HepG2 (cell line): ENCODE measurements around the gene DHX8. TPM values are rescaled to one million over a fixed set of nuclear protein-coding genes. Genes with fewer than 3 reads are reported as not detected.

Experiments used
- CAMTA2 ChIP-seq: sonication (generic); formaldehyde crosslinking; IDR thresholded peaks from 2 replicates; pipeline ENCODE4 v1.4.0; 2020; ENCODE audit warnings: mild to moderate bottlenecking, missing genetic modification reagents, borderline replicate concordance
- ELF3 ChIP-seq: IDR thresholded peaks from 2 replicates; pipeline ENCODE4 v1.6.1; 2016; ENCODE audit warnings: missing genetic modification reagents, missing compliant biosample characterization
- ELK4 ChIP-seq: sonication (generic); formaldehyde crosslinking; IDR thresholded peaks from 2 replicates; pipeline ENCODE4 v1.9.0; 2021; ENCODE audit warnings: missing genetic modification reagents, borderline replicate concordance
- JDP2 ChIP-seq: sonication (generic); formaldehyde crosslinking; IDR thresholded peaks from 2 replicates; pipeline ENCODE4 v1.8.1; 2022; ENCODE audit warnings: missing genetic modification reagents, borderline replicate concordance
- NR2C2 ChIP-seq: sonication (generic); formaldehyde crosslinking; IDR thresholded peaks from 2 replicates; pipeline ENCODE4 v1.4.0; 2020; ENCODE audit warnings: missing genetic modification reagents, mild to moderate bottlenecking, moderate library complexity, borderline replicate concordance
- PCBP1 ChIP-seq: fragments of 200-400 bp; formaldehyde crosslinking; IDR thresholded peaks from 2 replicates; pipeline ENCODE4 v1.6.1; 2017; ENCODE audit warnings: mild to moderate bottlenecking, low read depth, low read length, borderline replicate concordance
- RFX3 ChIP-seq: IDR thresholded peaks from 2 replicates; pipeline ENCODE4 v1.6.1; 2016; ENCODE audit warnings: missing biosample characterization, missing genetic modification reagents
- SMC3 ChIP-seq: IDR thresholded peaks from 2 replicates; pipeline ENCODE4 v1.6.1; 2011; ENCODE audit warnings: low read length, improper control_type of control experiment
- SNRNP70 ChIP-seq: fragments of 200-400 bp; formaldehyde crosslinking; IDR thresholded peaks from 2 replicates; pipeline ENCODE4 v1.6.1; 2017; ENCODE audit warnings: mild to moderate bottlenecking, low read depth, low read length, moderate library complexity
- SOX5 ChIP-seq: IDR thresholded peaks from 2 replicates; pipeline ENCODE4 v1.6.1; 2016; ENCODE audit warnings: borderline replicate concordance
- TFDP1 ChIP-seq: IDR thresholded peaks from 2 replicates; pipeline ENCODE4 v1.6.1; 2016; ENCODE audit warnings: missing compliant biosample characterization, missing genetic modification reagents, borderline replicate concordance
- ZBTB10 ChIP-seq: sonication (generic); formaldehyde crosslinking; IDR thresholded peaks from 2 replicates; pipeline ENCODE4 v1.4.0; 2020; ENCODE audit warnings: missing genetic modification reagents, borderline replicate concordance
- ZNF296 ChIP-seq: sonication (generic); formaldehyde crosslinking; conservative IDR thresholded peaks from 2 replicates; pipeline ENCODE4 v1.5.0; 2020; ENCODE audit warnings: mild to moderate bottlenecking, missing genetic modification reagents
- ZNF317 ChIP-seq: sonication (generic); formaldehyde crosslinking; IDR thresholded peaks from 2 replicates; pipeline ENCODE4 v1.5.0; 2020; ENCODE audit warnings: mild to moderate bottlenecking, missing genetic modification reagents
- ZNF496 ChIP-seq: sonication (generic); formaldehyde crosslinking; IDR thresholded peaks from 2 replicates; pipeline ENCODE4 v1.8.1; 2023; ENCODE audit warnings: mild to moderate bottlenecking, moderate library complexity, missing genetic modification reagents; ENCODE audit not compliant: insufficient replicate concordance
- ZNF510 ChIP-seq: sonication (generic); formaldehyde crosslinking; IDR thresholded peaks from 2 replicates; pipeline ENCODE4 v1.4.0; 2020; ENCODE audit warnings: low read depth, mild to moderate bottlenecking, missing genetic modification reagents
- ZNF652 ChIP-seq: IDR thresholded peaks from 2 replicates; pipeline ENCODE4 v1.6.1; 2016; ENCODE audit warnings: low read depth, borderline replicate concordance
- ZNF670 ChIP-seq: sonication (generic); formaldehyde crosslinking; IDR thresholded peaks from 2 replicates; pipeline ENCODE4 v1.8.0; 2022; ENCODE audit warnings: mild to moderate bottlenecking, missing genetic modification reagents, borderline replicate concordance
- ZNF7 ChIP-seq: IDR thresholded peaks from 2 replicates; pipeline ENCODE4 v1.6.1; 2016; ENCODE audit warnings: missing biosample characterization, missing genetic modification reagents
- ZNF775 ChIP-seq: sonication (generic); formaldehyde crosslinking; IDR thresholded peaks from 2 replicates; pipeline ENCODE4 v1.4.0; 2020; ENCODE audit warnings: missing genetic modification reagents, mild to moderate bottlenecking, moderate library complexity, borderline replicate concordance
- ZSCAN22 ChIP-seq: sonication (generic); formaldehyde crosslinking; IDR thresholded peaks from 2 replicates; pipeline ENCODE4 v1.4.0; 2020; ENCODE audit warnings: mild to moderate bottlenecking, missing genetic modification reagents
- polyA plus RNA-seq, 8 experiments: library from polyadenylated mRNA; depleted of rRNA in 3 of 8; stranded (reverse) in 7 of 8; unstranded in 1 of 8; fragments of >200 nt; fragmentation: Illumina TruSeq in 4 of 8; extraction: Trizol in 4 of 8; gene quantifications; 2 replicates each; pipeline versions ENCODE4 v1.2.1 to v1.2.3, GENCODE V29; 2011 to 2016; ENCODE audit warnings: low read depth in 4 of 8, missing spikeins in 1 of 8, mixed read lengths in 1 of 8; ENCODE audit not compliant: insufficient read depth in 1 of 8
- total RNA-seq, 5 experiments: library from RNA; depleted of rRNA; stranded (reverse); fragments of >200 nt; fragmentation: Illumina TruSeq; extraction: Trizol; gene quantifications; 2 replicates each; pipeline ENCODE4 v1.2.3, GENCODE V29; 2016; ENCODE audit warnings: low read depth in 1 of 5
- TF ChIP-seq, protein P1 (sequence below): sonication (generic); formaldehyde crosslinking; IDR thresholded peaks from 2 replicates; pipeline ENCODE4 v1.8.0; 2022; ENCODE audit warnings: missing genetic modification reagents, low read depth, mild to moderate bottlenecking, borderline replicate concordance
- TF ChIP-seq, protein P2 (sequence below): sonication (generic); formaldehyde crosslinking; IDR thresholded peaks from 2 replicates; pipeline ENCODE4 v1.5.0; 2020; ENCODE audit warnings: missing genetic modification reagents

Gene DHX8
- total and polyA plus RNA-seq, 2 of the 13 experiments (the other 11 are each of a cell fraction or from before 2014, with no cell fraction given): 24.8 to 48.9 TPM

GRCh38 chr17:43456661-43457361 lies 27.0 kb upstream of the DHX8 start (continued):
- TF ChIP-seq SOX5 (CRISPR knock-in tag) (peak; percentile 98), ZBTB10 (CRISPR knock-in tag) (no peak; the same call in 1 of the 2 replicates), TFDP1 (CRISPR knock-in tag) (peak; percentile 87; the same call in 1 of the 2 replicates), CAMTA2 (CRISPR knock-in tag) (no peak), ZNF317 (peak; percentile 88), ZNF652 (CRISPR knock-in tag) (peak; percentile 36), ELF3 (peak; percentile 99), NR2C2 (CRISPR knock-in tag) (peak; percentile 89), RFX3 (no peak), ZNF296 (no peak; the same call in 1 of the 2 replicates), ZSCAN22 (CRISPR knock-in tag) (no peak; the same call in 1 of the 2 replicates), JDP2 (no peak), SNRNP70 (no peak), ZNF7 (CRISPR knock-in tag) (0 out of 2 replicates have a peak, but pooled peaks have one; percentile 2), SMC3 (peak; percentile 46; the same call in 1 of the 2 replicates), ZNF496 (CRISPR knock-in tag) (no peak), ZNF510 (CRISPR knock-in tag) (no peak; the same call in 1 of the 2 replicates), ZNF670 (CRISPR knock-in tag) (0 out of 2 replicates have a peak, but pooled peaks have one; percentile 53), ELK4 (CRISPR knock-in tag) (no peak), ZNF775 (no peak), PCBP1 (no peak)
- TF ChIP-seq, protein P1, sequence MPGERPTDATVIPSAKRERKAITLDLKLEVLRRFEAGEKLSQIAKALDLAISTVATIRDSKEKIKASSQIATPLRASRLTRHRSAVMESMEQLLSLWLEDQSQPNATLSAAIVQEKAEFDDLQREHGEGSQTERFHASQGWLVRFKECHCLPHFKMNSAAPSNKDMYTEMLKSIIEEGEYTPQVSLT (CRISPR knock-in tag): no peak
- TF ChIP-seq, protein P2, sequence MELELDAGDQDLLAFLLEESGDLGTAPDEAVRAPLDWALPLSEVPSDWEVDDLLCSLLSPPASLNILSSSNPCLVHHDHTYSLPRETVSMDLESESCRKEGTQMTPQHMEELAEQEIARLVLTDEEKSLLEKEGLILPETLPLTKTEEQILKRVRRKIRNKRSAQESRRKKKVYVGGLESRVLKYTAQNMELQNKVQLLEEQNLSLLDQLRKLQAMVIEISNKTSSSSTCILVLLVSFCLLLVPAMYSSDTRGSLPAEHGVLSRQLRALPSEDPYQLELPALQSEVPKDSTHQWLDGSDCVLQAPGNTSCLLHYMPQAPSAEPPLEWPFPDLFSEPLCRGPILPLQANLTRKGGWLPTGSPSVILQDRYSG (CRISPR knock-in tag): no peak; the same call in 1 of the 2 replicates
